RPMI7951 (cell line): ENCODE results near the gene RNF212B. TPM values are rescaled to one million over a fixed set of nuclear protein-coding genes. Genes with fewer than 3 reads are reported as not detected.

Source experiments
- DNase-seq: peaks from one replicate; pipeline ENCODE4 v3.0.0-alpha.2; 2012; ENCODE audit warnings: low read depth
- total RNA-seq: library from RNA; depleted of rRNA; stranded (reverse); fragments of >200 nt; shearing (Covaris generic); gene quantifications from 2 replicates; pipeline ENCODE4 v1.2.3, GENCODE V29; 2014; rRNA removed

The RNF212B gene
- total RNA-seq, 1 experiment from 2014 or later: not detected

DNA sequence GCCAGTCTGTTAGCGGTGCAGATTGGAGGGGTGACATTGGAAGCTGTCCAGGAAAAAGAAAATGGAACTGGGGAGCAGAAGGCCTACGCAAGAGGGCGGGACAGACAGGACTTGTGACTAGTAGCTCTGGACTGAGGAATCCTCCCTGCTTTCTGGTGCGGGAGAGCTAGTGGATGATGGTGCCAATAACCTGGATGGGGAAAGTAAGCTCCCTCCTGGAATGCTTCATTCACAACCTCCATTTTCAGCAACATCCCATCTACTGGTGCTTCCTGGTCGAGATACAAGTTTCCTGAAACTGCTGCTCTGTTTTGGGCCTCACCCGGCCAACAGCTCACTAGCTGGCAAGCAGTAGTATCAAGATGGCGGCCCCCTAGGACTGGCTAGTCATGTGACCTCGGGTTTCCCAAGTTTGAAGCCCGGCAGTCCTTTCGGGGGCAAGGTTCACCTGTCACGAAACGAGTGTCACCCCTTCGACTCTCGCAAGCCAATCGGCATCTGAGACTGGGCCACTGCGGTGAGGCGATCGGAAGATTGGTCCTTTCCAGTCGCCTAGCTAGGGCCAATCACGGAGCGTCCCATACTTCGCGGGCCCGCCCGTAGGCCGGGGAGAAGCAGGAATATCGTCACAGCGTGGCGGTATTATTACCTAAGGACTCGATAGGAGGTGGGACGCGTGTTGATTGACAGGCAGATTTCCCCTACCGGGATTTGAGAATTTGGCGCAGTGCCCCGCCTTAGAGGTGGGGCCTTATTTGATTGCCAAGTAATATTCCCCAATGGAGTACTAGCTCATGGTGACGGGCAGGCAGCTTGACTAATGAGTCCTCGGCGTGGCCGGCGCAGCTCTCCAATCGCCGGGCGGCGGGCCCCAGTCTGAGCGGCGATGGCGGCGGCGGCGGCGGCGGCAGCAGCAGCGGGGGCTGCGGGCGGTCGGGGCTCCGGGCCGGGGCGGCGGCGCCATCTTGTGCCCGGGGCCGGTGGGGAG, 83.1 kb downstream of the RNF212B start, which contains the start of gene PABPN1:
Gene PABPN1, plus strand, starts transcription at position 874 of the 988 bp plus-strand sequence. Its CDS starts 13 bp downstream, at position 887.
- DNase-seq: peak; percentile 99

DNA sequence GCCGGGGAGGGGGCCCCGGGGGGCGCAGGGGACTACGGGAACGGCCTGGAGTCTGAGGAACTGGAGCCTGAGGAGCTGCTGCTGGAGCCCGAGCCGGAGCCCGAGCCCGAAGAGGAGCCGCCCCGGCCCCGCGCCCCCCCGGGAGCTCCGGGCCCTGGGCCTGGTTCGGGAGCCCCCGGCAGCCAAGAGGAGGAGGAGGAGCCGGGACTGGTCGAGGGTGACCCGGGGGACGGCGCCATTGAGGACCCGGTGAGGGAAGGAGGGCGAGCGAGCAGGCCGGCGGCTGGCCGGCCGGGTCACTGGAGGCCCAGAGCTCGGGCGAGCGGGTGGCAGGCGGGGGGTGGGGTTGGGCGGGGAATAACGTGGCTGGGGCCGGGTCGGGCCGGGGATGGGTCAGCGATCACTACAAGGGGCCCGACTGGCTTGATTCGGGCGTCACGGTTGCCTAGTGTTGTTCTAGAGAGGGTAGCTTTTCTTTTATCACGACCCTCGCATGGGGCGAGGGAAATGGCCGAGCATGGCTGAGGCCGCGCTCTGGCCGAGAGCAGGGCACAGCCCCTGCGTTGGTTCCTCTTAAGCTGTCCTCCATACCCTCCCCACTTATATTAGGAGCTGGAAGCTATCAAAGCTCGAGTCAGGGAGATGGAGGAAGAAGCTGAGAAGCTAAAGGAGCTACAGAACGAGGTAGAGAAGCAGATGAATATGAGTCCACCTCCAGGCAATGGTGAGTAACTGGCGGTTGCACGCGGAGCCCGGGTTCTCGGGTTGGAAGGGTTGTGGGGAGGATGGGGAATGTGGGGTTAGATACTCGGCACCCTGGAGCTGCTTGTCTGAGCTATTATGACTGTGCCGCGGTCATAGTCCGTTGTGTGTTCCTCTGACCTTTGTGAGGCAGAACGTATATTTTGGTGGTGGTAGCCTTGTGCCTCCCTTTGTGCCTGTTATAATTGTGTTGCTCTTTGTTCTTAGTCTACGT, 84.1 kb downstream of the RNF212B start:
- peak; percentile 58 for DNase-seq

Other genes with a start within 250 kb of the RNF212B start
- gene C14orf93, start 227.8 kb upstream of the RNF212B start, total RNA-seq: 4.4 and 8.2 TPM in 2 replicates
- 309 and 373 TPM in 2 replicates for gene PSMB5, start 203.0 kb upstream of the RNF212B start, total RNA-seq
- gene PSMB11, start 195.7 kb upstream of the RNF212B start, total RNA-seq: 0.10 TPM in 1 of 2 replicates, not detected in the other
- gene CDH24, start 180.4 kb upstream of the RNF212B start, total RNA-seq: 6.7 and 8.3 TPM in 2 replicates
- gene ACIN1, start 142.8 kb upstream of the RNF212B start, total RNA-seq: 37.1 and 38.9 TPM in 2 replicates
- gene C14orf119, start 142.4 kb upstream of the RNF212B start, total RNA-seq: 62.0 and 65.7 TPM in 2 replicates
- gene CIROP, start 132.9 kb upstream of the RNF212B start, total RNA-seq: not detected in 2 replicates
- not detected in 2 replicates for gene CEBPE, start 118.7 kb upstream of the RNF212B start, total RNA-seq
- gene SLC7A8, start 54.3 kb upstream of the RNF212B start, total RNA-seq: 1.6 and 2.8 TPM in 2 replicates
- gene HOMEZ, start 48.2 kb downstream of the RNF212B start, total RNA-seq: 6.4 and 9.9 TPM in 2 replicates
- 3.0 and 4.3 TPM in 2 replicates for gene PPP1R3E, start 64.9 kb downstream of the RNF212B start, total RNA-seq
- gene BCL2L2, start 68.9 kb downstream of the RNF212B start, total RNA-seq: 7.1 and 9.5 TPM in 2 replicates
- gene PABPN1, start 83.5 kb downstream of the RNF212B start, total RNA-seq: 45.6 and 49.7 TPM in 2 replicates
- 7.4 and 10.4 TPM in 2 replicates for gene SLC22A17, start 115.0 kb downstream of the RNF212B start, total RNA-seq
- 2.8 TPM in 2 replicates for gene EFS, start 127.2 kb downstream of the RNF212B start, total RNA-seq
- gene IL25, start 134.9 kb downstream of the RNF212B start, total RNA-seq: not detected in 2 replicates
- 0.49 and 0.60 TPM in 2 replicates for gene CMTM5, start 139.1 kb downstream of the RNF212B start, total RNA-seq
- not detected in 2 replicates for gene MYH6, start 170.3 kb downstream of the RNF212B start, total RNA-seq
- not detected in 2 replicates for gene MYH7, start 197.7 kb downstream of the RNF212B start, total RNA-seq
- gene NGDN, start 231.8 kb downstream of the RNF212B start, total RNA-seq: 51.5 and 55.2 TPM in 2 replicates